Measurements from ENCODE around the gene HEG1. TPM values are rescaled to one million over a fixed set of nuclear protein-coding genes. Genes with fewer than 3 reads are reported as not detected.

HEG1 gene
- total RNA-seq, 2 experiments from 2014 or later = 6.0 to 7.9 TPM

DNA sequence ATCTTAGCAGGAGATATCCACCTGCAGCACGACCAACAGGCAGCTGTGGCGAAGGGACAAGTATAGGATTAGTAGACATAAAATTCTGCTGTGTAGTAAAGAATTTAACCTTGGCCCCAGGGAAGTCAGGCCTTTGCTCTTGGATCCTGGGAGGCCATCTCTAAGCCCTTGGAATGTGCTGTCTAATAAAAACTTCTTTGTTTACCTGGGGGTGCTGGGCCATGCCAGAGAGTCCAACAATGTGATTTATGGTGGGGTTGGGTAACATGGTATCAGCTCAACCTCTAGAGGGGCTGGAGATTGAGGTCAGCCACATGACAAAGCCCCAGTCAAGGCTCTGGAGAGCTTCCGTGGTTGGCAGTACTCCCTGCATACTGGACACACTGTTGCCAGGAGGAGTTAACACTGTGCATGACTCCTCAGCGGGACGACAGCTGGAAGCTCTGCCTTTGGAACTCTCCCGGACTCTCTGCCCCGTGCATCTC, 52.4 kb downstream of the HEG1 start:
- POLR2A ChIA-PET = no interaction called here
- Mint-ChIP-seq H3K4me3 (no peak overlapping the region), H3K9me3 (no peaks in the 10 kb centered on the region), H3K4me1 (ENCODE audit: low read depth) (peaks cover 14% of the 10 kb centered on the region), H3K36me3 (peaks cover 23% of the 10 kb centered on the region), H3K27ac (no peak overlapping the region), H3K27me3 (no peaks in the 10 kb centered on the region)
- CTCF ChIA-PET = interaction anchor here (0.8 to 1.5 kb wide), 2 partner anchors 8 to 9 kb away, joined by 3 to 4 read pairs; no protein-coding TSS in a partner anchor
- intact Hi-C loops (cut with micrococcal nuclease) = no loop called here
- DNase-seq = no peak

DNA sequence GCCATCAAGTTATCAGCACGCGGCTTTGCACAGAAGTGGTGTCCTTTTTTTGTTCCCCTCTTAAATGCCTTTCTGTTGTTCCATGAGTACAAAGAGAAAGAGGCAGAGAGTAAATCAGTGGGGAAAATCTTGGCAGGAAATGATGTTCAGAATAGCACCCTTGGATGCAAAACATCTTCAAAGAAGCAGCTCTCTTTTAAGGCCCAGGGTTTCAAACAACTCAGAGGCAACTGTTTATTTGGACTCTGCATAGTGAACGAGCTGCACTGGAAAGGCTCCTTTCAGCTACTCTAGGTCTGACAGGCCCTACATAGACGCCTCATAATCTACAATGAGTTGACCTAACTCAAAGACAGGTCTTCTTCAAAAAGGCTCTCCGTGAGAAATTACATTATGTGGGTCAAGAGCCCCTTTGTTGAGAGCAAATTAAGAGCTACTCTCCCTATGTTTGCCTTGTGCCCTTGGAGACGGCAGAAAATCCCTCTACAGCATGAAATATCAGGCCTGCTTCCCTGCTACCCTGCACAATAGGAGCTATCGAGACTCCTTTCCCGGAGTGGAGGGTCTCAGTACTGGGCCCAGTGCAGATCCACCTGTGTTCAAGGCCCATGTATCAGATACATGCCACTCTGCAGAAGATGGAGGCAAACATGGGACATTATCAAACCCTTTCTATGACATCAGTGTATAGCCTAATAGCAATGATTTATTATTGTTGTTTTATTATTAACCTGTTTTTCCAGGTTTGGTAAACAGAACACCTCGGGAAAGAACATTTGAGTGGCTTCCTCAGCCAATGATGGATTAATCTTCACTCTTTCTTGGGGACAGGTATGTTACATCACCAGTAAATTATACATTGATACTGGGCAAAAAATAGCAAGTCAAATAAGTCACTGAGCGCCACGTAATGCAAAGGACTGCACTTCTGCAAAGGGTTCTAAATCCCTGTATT, 53.1 kb downstream of the HEG1 start:
- Mint-ChIP-seq H3K27ac (no peak overlapping the region), H3K36me3 (peaks cover 23% of the 10 kb centered on the region)
- CTCF ChIA-PET = interaction anchor here (0.8 kb wide), 1 partner anchor 8 kb away, joined by 4 read pairs; no protein-coding TSS in a partner anchor

DNA sequence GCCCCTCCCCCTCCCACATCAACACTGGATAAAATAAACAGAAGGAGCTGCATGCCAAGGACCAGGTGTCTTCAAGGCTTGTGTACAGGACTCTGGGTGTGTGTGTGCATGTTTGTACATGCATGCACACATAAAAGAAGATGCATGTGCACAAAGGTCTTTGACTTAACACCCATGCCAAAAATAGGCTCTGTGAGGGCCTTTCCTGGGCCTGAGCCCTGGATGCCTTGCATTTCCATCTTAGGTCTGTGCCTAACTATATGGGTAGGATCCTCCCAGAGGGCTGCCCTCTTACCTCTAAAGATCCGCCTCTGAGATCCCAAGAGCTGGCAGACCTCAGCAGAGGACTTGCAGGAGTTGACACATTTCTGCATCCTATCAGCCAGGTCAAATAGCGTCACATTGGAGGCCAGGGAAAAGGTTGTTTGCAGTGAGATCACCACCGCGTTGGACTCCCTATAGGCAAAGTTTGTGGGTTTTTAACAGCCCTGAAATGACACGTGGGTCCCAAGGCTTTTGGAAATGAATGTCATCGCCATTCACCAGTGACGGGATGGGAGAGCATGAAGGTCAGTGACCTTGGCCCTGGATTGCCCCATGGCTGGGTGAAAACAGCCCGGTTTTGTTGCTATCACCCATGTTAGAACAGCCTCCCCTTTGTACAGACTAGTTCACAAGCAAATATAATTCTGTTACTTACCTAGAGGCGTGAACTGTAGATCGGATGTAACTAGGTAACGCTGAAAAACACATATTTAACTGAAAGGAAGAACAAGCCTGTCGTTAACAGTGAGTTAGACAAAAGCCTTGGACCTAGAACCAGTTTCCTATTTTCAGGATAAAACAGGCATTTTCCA, 54.0 kb downstream of the HEG1 start:
- CTCF ChIA-PET = interaction anchor here (0.7 kb wide), 1 partner anchor 153 kb away, joined by 3 read pairs; no protein-coding TSS in a partner anchor
- no peaks in the 10 kb centered on the region for H3K9me3 Mint-ChIP-seq
- no peaks in the 10 kb centered on the region for H3K27me3 Mint-ChIP-seq
- H3K27ac Mint-ChIP-seq = no peak overlapping the region
- intact Hi-C loops (cut with micrococcal nuclease) = no loop called here
- DNase-seq = no peak
- POLR2A ChIA-PET = no interaction called here
- no peak overlapping the region for H3K4me3 Mint-ChIP-seq
- H3K36me3 Mint-ChIP-seq = peaks cover 23% of the 10 kb centered on the region
- peaks cover 14% of the 10 kb centered on the region for H3K4me1 Mint-ChIP-seq (ENCODE audit: low read depth)

More for the DNA sequence above, 53.1 kb downstream of the HEG1 start:
- no peak for DNase-seq
- Mint-ChIP-seq H3K9me3 (no peaks in the 10 kb centered on the region), H3K27me3 (no peaks in the 10 kb centered on the region), H3K4me3 (no peak overlapping the region), H3K4me1 (ENCODE audit: low read depth) (peaks cover 14% of the 10 kb centered on the region)
- intact Hi-C loops (cut with micrococcal nuclease) = no loop called here
- POLR2A ChIA-PET = no interaction called here

DNA sequence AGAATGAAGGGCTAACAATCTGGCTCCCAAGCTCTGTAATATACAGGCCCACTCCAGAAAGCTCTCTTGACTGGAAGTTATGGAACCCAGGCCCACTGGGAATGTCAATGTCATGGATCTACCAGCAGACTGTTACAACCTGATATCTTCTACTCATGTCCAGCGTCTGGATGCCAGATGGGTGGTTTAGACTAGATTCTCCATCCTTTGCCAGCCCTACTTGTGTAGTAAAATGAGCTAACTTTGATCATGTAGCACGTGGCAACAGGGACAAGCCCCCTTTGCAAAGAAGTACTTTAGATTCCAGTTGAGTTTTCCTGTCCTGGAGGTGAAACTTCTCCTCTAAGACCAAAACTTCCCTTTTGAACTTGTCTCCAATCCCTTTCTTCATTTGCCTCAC, 55.1 kb downstream of the HEG1 start:
- Mint-ChIP-seq H3K36me3 (peaks cover 25% of the 10 kb centered on the region), H3K27ac (no peak overlapping the region), H3K4me1 (ENCODE audit: low read depth) (peaks cover 14% of the 10 kb centered on the region), H3K27me3 (no peaks in the 10 kb centered on the region), H3K4me3 (no peak overlapping the region), H3K9me3 (no peaks in the 10 kb centered on the region)
- intact Hi-C loops (cut with micrococcal nuclease) = no loop called here
- ChIA-PET POLR2A (no interaction called here), CTCF (interaction anchor here (1.1 kb wide), 1 partner anchor 585 kb away, joined by 3 read pairs; no protein-coding TSS in a partner anchor)
- no peak for DNase-seq

DNA sequence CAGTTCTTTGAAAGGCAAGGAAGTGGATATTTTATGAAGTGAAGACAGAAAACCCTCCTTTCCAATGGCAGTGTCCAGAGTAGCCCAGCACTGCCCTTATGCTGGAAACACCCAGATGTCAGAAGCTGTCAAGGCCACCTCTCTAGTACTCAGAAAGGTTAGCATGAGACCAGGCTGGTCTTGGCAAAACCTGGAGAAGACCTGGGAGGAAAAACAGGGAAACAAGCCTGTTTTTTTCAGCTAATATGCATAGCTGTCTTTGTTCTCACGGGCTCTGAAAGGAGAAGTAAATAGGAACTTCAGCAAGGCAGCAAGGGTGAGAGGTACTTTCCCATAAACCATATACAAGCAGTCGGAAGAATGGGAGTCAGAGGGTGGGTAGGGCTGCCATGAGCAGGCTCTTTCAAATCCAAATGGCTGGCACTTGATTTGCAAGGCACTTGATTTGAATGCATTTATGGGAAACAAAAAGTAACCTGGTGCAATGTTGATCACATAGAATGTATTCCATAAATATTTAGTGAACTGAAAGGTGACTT, 55.8 kb downstream of the HEG1 start:
- H3K27me3 Mint-ChIP-seq = no peaks in the 10 kb centered on the region
- intact Hi-C loops (cut with micrococcal nuclease) = loop anchor here (5.0 kb wide), 2 partner anchors 142 to 587 kb away; no protein-coding TSS in a partner anchor
- H3K36me3 Mint-ChIP-seq = peaks cover 22% of the 10 kb centered on the region
- ChIA-PET POLR2A (no interaction called here), CTCF (interaction anchor here (1.1 kb wide), 1 partner anchor 586 kb away, joined by 3 read pairs; no protein-coding TSS in a partner anchor)
- no peak overlapping the region for H3K4me3 Mint-ChIP-seq
- no peaks in the 10 kb centered on the region for H3K9me3 Mint-ChIP-seq
- no peak overlapping the region for H3K27ac Mint-ChIP-seq
- H3K4me1 Mint-ChIP-seq (ENCODE audit: low read depth) = peaks cover 14% of the 10 kb centered on the region
- DNase-seq = no peak

DNA sequence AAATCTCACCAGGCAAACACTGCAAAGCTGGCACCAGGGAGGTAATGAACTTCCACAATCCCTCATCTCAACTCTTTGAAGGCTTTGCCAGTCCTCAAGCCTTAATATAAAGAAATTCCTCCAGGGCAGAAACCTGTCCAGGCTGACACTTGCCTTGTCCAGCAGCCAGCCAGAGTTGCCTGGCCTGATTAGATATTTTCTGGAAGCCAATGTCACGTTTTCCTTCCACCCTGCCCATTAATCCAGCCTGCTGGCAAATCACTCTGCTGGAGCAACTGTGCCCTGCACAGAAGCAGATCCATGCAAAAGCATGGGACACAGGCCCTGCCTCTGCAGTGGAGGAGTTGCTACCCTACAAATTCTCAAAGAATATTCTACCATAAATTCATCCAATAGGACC, 56.5 kb downstream of the HEG1 start:
- Mint-ChIP-seq H3K27ac (no peak overlapping the region), H3K9me3 (no peaks in the 10 kb centered on the region), H3K36me3 (peaks cover 21% of the 10 kb centered on the region), H3K4me1 (ENCODE audit: low read depth) (peaks cover 14% of the 10 kb centered on the region), H3K4me3 (no peak overlapping the region), H3K27me3 (no peaks in the 10 kb centered on the region)
- intact Hi-C loops (cut with micrococcal nuclease) = loop anchor here (5.0 kb wide), 2 partner anchors 143 to 588 kb away; no protein-coding TSS in a partner anchor
- CTCF ChIA-PET = no interaction called here
- no peak for DNase-seq
- POLR2A ChIA-PET = no interaction called here

DNA sequence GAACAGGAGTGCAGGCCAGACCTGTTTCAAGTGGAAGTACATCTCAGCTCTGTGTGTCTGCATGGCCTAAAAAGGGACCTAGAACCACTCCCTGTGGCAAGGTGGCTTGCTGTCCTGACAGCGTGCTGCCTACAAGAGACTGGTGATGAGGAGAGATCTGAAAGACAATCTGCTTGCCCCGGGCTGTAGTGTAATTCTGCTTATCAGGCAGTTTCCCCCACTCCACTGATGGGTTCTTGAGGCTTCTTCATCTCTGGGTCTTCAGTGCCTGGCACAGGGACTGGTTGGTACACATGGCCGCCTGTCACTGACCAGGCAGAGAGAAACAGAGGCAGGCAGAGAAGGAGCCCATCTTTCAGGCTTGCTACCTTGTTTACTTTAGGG, 57.6 kb downstream of the HEG1 start:
- DNase-seq = no peak
- H3K4me1 Mint-ChIP-seq (ENCODE audit: low read depth) = peaks cover 14% of the 10 kb centered on the region
- ChIA-PET CTCF (interaction anchor here (0.6 to 0.7 kb wide), 2 partner anchors 12 to 440 kb away, joined by 3 read pairs; no protein-coding TSS in a partner anchor), POLR2A (no interaction called here)
- intact Hi-C loops (cut with micrococcal nuclease) = loop anchor here (5.0 kb wide), 2 partner anchors 144 to 589 kb away; no protein-coding TSS in a partner anchor
- no peak overlapping the region for H3K4me3 Mint-ChIP-seq
- no peaks in the 10 kb centered on the region for H3K9me3 Mint-ChIP-seq
- H3K27ac Mint-ChIP-seq = no peak overlapping the region
- H3K36me3 Mint-ChIP-seq = peaks cover 22% of the 10 kb centered on the region
- H3K27me3 Mint-ChIP-seq = no peaks in the 10 kb centered on the region

DNA sequence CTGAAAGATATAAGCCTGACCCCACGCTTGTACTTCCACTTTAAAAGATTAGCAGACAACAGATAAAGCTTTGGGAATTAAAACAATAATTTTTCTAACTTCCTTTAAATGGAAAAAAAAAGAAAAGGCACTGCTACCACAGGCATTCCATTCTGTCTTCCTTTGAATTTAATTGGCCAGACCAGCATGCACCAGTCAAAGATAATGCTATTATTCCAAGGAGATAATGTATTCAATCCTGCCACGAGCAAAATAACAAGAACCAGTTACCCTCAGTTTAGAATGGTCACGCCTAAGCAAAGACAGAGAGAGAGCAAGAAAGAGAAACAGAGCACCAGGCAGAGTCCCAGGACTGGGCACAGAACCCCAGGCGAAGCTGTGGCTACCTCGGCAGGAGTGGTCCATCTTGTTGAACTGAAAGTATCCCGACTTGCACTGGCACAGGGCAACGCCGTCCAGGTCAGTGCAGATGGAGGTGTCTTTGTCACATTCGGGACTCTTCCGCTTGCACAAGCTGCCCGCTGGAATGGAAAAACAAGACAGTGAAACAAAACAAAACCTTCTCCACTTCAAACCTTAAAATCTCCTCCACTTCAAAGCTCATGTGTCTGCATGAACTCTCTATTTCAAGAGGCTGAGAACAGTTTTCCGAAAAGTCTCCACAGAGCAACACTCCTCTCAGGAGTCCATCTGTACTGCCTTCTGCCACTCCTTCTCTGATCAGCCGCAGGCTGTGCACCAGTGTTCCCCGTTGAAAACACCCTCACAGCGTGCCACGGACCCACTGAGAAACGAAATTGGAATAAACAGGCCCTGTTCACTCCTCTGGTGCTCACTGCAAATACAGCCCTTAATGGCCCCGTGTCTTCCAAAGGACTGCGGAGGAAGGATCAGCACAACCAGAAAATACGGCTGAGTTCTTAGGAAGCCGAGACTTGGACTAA, 58.2 kb downstream of the HEG1 start:
- intact Hi-C loops (cut with micrococcal nuclease) = loop anchor here (5.0 kb wide), 2 partner anchors 145 to 590 kb away; no protein-coding TSS in a partner anchor
- Mint-ChIP-seq H3K36me3 (peaks cover 20% of the 10 kb centered on the region), H3K4me3 (no peak overlapping the region), H3K9me3 (no peaks in the 10 kb centered on the region), H3K4me1 (ENCODE audit: low read depth) (peaks cover 9% of the 10 kb centered on the region), H3K27me3 (no peaks in the 10 kb centered on the region), H3K27ac (no peak overlapping the region)
- CTCF ChIA-PET = interaction anchor here (0.6 to 3.5 kb wide), 4 partner anchors 15 to 588 kb away, joined by 3 to 42 read pairs (median 4); no protein-coding TSS in a partner anchor
- POLR2A ChIA-PET = no interaction called here
- no peak for DNase-seq

DNA sequence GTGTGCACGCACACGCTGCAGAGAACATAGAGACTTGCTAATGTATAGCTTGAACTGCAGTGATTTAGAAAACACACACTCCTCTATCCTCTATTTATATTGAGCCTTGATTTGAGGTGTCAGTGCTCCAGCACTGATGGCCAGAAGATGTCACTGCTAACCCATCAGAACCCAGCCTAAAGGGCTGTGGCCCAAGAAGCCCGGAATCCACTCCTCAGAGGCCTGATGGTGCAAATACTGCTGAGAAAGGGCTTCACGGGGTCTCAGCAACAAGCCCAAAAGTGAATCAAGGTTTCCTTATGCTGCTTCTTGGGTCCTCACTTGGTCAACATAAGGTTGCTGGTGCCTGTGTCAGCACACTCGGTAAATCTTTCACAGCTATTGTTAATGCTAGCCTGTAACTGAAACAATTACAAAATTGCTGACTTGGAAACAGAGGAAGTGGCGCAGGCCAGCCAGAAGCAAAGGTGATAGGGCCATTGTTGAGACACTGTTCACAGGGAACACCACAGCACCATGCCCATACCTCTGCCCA, 60.3 kb downstream of the HEG1 start:
- H3K27me3 Mint-ChIP-seq = no peaks in the 10 kb centered on the region
- H3K27ac Mint-ChIP-seq = no peak overlapping the region
- intact Hi-C loops (cut with micrococcal nuclease) = loop anchor here (1.0 to 5.0 kb wide), 4 partner anchors 147 to 592 kb away; no protein-coding TSS in a partner anchor
- no peak overlapping the region for H3K4me3 Mint-ChIP-seq
- ChIA-PET CTCF (interaction anchor here (0.6 to 3.5 kb wide), 18 partner anchors 8 to 590 kb away, joined by 3 to 42 read pairs (median 4); no protein-coding TSS in a partner anchor), POLR2A (no interaction called here)
- no peaks in the 10 kb centered on the region for H3K9me3 Mint-ChIP-seq
- H3K4me1 Mint-ChIP-seq (ENCODE audit: low read depth) = no peaks in the 10 kb centered on the region
- peaks cover 20% of the 10 kb centered on the region for H3K36me3 Mint-ChIP-seq
- peak; percentile 61 for DNase-seq

DNA sequence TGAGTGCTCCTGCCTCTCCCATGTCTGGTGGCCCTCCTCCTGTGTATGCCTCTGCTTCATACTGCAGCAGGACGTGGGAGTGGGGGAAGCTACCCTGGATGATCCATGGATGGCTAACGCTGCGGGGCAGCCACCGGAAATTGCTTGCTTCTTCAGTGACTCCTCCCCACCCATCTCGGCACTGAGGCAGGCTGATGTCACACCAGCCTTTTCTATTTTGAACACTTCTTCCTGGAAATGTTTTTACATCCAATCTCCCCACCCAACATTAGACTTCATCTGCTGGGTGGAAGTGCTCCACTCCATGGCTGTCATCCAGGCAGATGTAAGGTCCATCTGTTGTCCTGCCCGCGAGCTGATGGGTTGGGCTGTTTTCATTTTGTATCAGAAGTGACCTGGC, 62.3 kb downstream of the HEG1 start:
- no peak for DNase-seq
- CTCF ChIA-PET = no interaction called here
- H3K4me1 Mint-ChIP-seq (ENCODE audit: low read depth) = no peaks in the 10 kb centered on the region
- no peak overlapping the region for H3K4me3 Mint-ChIP-seq
- intact Hi-C loops (cut with micrococcal nuclease) = no loop called here
- H3K27me3 Mint-ChIP-seq = no peaks in the 10 kb centered on the region
- peaks cover 17% of the 10 kb centered on the region for H3K36me3 Mint-ChIP-seq
- H3K9me3 Mint-ChIP-seq = no peaks in the 10 kb centered on the region
- no peak overlapping the region for H3K27ac Mint-ChIP-seq
- POLR2A ChIA-PET = no interaction called here

All from activated CD4-positive, alpha-beta memory T cell treated with anti-CD3 and anti-CD28 coated beads for 36 hours (primary cell).